Activated T-cell treated with anti-CD3 and anti-CD28 coated beads, Interleukin-2, amount 50 U/mL, for 72 hours (primary cell): ENCODE results near the gene MEIS2. TPM values are rescaled to one million over a fixed set of nuclear protein-coding genes. Genes with fewer than 3 reads are reported as not detected.

Source experiments
- ATAC-seq, 2 donors: fragments of 150-1000 bp; cut with Tn5 transposase; replicated peaks in 1 of 2; 2 replicates each; pipeline ENCODE4 v1.10.0; 2021; ENCODE audit warnings: moderate library complexity in 2 of 2, mild to moderate bottlenecking in 1 of 2
- DNase-seq, 2 donors: peaks; one replicate each; pipeline ENCODE4 v3.0.0; 2021 to 2022; ENCODE audit warnings: mixed read lengths in 1 of 2
- H3K27ac Mint-ChIP-seq: one replicate; pipeline ENCODE4 v1.8.0; 2022; ENCODE audit warnings: mild to moderate bottlenecking, moderate library complexity, mixed read lengths
- H3K27me3 Mint-ChIP-seq: one replicate; pipeline ENCODE4 v1.8.0; 2022; ENCODE audit warnings: low read depth, mixed read lengths
- H3K36me3 Mint-ChIP-seq, 2 donors: one replicate each; pipeline ENCODE4 v1.8.0; 2022; ENCODE audit warnings: mixed read lengths in 2 of 2, mild to moderate bottlenecking in 1 of 2; ENCODE audit not compliant: insufficient read depth in 2 of 2
- H3K4me1 Mint-ChIP-seq: one replicate; pipeline ENCODE4 v1.8.0; 2022; ENCODE audit warnings: low read depth, mixed read lengths
- H3K4me3 Mint-ChIP-seq, 2 donors: one replicate each; pipeline ENCODE4 v1.8.0; 2022; ENCODE audit warnings: mild to moderate bottlenecking in 2 of 2, mixed read lengths in 2 of 2, moderate library complexity in 2 of 2
- H3K9me3 Mint-ChIP-seq, 2 donors: one replicate each; pipeline ENCODE4 v1.8.0; 2022; ENCODE audit warnings: mixed read lengths in 2 of 2
- total RNA-seq, 2 donors: library from RNA; stranded (reverse); gene quantifications; one replicate each; pipeline ENCODE4 v1.2.3, GENCODE V29; 2022

MEIS2 gene
- total RNA-seq, 2 donors from 2014 or later, result 0.19 TPM; not detected in 1

DNA sequence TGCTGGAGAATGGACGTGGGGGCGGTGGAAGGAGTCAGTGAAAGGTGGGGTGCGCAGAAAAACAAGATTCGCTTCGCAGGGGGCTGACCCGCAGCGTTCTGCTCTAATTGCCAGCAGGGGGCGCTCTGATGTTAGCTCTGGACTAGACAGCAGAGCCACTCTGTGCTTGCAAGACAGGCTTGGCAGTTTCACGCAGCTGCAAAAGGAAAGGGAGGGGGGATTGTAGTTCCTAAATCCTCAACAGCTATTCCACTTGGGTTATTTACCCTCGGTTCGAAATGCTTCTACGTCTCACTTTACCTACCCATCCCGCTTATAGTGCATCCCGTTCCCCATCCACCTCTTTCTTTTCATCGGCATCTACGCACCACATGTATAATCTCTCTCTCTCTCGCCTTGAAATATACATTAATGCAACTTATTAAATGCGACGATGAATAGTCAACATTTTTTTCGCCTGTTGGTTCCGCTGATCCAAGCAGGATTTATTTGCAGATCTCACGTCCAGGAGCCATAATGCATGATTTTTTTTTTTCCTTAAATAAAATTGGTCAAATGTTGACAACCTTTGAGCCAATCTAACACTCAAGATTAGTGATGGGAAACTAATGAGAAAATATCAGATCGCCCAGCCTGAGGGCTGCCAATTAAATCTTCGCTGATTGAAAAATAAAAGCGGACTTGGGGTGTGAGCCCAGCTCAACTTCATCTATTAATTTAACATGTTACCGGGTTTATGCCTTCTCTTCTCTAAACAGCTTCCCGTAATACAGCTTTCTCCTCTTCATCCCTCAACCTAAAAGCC, 216.4 kb downstream of the MEIS2 start:
- peaks cover 99% of the 10 kb centered on the region for H3K27me3 Mint-ChIP-seq
- H3K4me1 Mint-ChIP-seq, result peaks cover 24% of the 10 kb centered on the region
- peaks cover 2 to 9% of the 10 kb centered on the region in 2 donors for H3K36me3 Mint-ChIP-seq
- peak overlapping the region; percentile 54 for H3K27ac Mint-ChIP-seq
- peaks cover 0 to 3% of the 10 kb centered on the region in 2 donors for H3K9me3 Mint-ChIP-seq
- H3K4me3 Mint-ChIP-seq, result no peak overlapping the region
- DNase-seq (peak; percentile 79 to 84), ATAC-seq (peak; percentile 62 to 77)

DNA sequence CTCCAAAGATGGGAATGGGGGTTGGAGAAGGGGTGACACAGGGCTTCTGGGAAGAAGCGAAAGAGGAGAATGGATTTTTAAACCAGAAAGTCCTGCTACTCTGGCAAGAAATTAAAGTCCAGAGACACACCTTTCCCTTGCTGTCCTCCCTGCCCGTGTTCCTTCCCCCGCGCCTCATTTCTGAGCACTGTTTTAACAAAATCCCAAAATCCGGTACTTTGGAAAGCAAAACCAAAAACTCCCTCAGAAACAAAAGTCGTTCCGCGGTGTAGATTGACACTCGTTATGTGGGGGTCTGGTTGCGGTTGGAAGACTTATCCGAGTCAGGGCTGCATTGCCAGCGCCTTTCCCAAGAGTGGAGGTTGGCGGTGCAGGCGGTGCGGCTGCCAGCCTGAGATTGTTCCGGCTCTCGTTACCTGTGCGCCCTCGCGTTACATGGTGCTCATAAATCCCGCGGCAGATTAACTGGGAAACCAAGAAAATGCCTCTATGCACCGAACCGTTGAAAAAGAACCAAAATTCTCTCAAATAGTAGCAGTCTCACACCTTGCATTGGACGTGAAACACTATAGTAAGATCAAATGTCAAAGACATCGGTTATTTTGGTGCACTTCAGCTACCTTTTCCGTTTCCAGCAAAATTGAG, 217.7 kb downstream of the MEIS2 start:
- DNase-seq (no peak), ATAC-seq (no peak)
- no peak overlapping the region for H3K4me3 Mint-ChIP-seq
- H3K27me3 Mint-ChIP-seq, result peaks cover 99% of the 10 kb centered on the region
- H3K36me3 Mint-ChIP-seq, result peaks cover 2 to 10% of the 10 kb centered on the region in 2 donors
- no peak overlapping the region for H3K27ac Mint-ChIP-seq
- peaks cover 0 to 3% of the 10 kb centered on the region in 2 donors for H3K9me3 Mint-ChIP-seq
- peaks cover 30% of the 10 kb centered on the region for H3K4me1 Mint-ChIP-seq

DNA sequence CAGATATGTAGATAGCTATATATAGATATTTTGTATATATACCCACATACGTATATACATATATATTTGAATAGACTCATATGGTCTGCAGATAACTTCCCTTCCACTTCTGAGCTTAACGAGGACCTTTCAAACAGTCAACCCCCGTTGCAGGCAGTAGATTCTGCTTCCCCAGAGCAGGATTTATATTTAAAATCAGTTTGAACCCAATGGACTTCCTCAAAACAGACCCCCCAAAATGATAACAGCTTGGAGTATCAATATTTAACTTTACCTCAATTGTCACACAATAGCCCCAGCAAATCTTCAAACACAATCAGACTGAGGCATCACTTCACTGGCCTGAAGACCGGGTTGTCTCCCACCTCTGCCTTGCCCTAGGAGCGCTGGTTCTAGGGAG, 218.3 kb downstream of the MEIS2 start:
- DNase-seq (no peak), ATAC-seq (no peak)
- H3K4me3 Mint-ChIP-seq, result no peak overlapping the region
- H3K36me3 Mint-ChIP-seq, result peaks cover under 1 to 10% of the 10 kb centered on the region in 2 donors
- peaks cover 0 to 3% of the 10 kb centered on the region in 2 donors for H3K9me3 Mint-ChIP-seq
- no peak overlapping the region for H3K27ac Mint-ChIP-seq
- peaks cover 99% of the 10 kb centered on the region for H3K27me3 Mint-ChIP-seq
- peaks cover 32% of the 10 kb centered on the region for H3K4me1 Mint-ChIP-seq

DNA sequence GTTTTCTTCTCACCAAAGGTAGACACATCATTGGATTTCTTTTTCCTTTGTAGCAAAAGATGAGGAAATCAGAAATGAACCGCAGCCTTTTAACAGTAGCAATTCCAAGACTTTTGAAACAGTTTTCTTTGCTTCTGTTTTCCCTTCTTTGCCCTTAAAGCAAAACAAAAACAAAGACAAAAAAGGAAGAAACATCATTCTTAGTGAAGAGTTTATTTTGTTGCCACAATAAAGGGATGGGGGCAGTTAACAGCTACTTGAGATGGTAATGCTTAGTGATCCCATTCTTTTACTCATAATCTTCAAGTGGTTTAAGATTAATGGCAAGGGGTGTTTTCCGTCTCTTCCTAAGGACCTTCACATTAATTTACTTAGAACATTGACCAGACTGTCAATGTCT, 218.8 kb downstream of the MEIS2 start:
- peaks cover 96% of the 10 kb centered on the region for H3K27me3 Mint-ChIP-seq
- no peak for ATAC-seq
- no peak overlapping the region for H3K4me3 Mint-ChIP-seq
- H3K36me3 Mint-ChIP-seq, result peaks cover 0 to 10% of the 10 kb centered on the region in 2 donors
- H3K4me1 Mint-ChIP-seq, result peaks cover 32% of the 10 kb centered on the region
- no peak for DNase-seq
- H3K27ac Mint-ChIP-seq, result no peak overlapping the region
- peaks cover 0 to 3% of the 10 kb centered on the region in 2 donors for H3K9me3 Mint-ChIP-seq

DNA sequence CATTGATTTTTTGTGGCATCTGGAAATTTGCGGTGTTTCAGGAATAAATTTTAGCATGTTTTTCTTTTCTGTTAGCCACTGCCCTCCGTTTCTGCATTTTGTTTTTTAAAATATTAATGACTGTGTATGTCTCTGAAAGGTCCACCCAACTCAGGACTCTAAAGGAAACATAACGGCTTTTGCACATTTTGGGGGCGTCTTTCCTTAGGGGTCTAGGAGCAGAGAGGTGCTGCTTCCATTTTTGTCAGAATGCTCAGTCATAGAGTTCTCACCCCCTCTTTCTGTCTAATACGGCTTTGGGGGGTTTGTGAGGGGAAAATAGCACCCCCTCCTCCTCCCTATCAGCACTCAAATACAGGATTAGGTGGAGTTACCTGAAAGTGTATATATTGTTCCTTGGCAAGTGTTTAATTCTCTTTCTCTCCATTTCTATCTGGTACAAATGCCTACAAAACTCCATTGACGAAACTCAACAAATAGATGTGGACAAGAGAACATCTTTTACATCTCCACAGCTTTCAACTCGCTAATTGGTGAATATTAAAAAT, 219.4 kb downstream of the MEIS2 start:
- no peak for ATAC-seq
- H3K27me3 Mint-ChIP-seq, result peaks cover 94% of the 10 kb centered on the region

DNA sequence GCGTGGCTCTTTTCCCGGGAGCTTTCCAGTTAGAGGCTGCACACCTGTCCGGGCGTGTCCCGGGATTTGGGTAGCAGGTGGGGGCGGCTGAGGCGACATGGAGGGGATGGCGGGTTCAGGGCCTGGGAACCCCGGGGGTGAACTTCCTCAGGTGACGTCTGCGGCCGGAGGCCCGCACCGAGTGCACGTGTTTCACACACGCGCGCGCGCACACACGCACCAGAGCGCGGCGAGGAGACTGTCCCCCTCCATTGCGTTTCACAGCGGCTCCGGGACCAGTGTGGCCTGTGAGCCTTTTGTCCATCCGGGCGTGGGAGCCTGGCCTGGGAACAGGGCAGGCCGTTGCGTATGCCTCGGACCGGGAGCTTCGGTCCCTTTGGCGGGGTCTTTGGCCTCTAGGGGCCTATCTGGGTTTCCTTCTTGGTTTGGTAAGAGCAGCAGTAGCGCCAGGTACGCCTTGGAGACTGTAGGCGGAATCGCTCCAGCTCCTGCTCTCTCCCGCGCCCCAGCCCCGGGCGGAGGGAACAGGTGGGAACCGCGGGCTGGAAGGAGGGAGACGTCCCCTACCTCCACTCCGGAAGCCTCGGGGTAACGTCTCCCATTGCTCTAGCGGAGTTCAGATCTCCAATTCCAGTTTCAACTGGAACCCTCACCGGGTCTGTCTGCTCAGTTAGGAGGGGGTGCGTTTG, 220.0 kb downstream of the MEIS2 start:
- Mint-ChIP-seq H3K4me1 (peaks cover 32% of the 10 kb centered on the region), H3K27me3 (peaks cover 94% of the 10 kb centered on the region), H3K27ac (no peak overlapping the region), H3K4me3 (no peak overlapping the region), H3K9me3 (peaks cover 0 to 1% of the 10 kb centered on the region in 2 donors), H3K36me3 (peaks cover 0 to 8% of the 10 kb centered on the region in 2 donors)
- no peak for DNase-seq
- ATAC-seq, result no peak

More for the DNA sequence above, 219.4 kb downstream of the MEIS2 start:
- DNase-seq, result no peak
- H3K4me1 Mint-ChIP-seq, result peaks cover 32% of the 10 kb centered on the region
- peaks cover 0 to 9% of the 10 kb centered on the region in 2 donors for H3K36me3 Mint-ChIP-seq
- H3K4me3 Mint-ChIP-seq, result no peak overlapping the region
- H3K27ac Mint-ChIP-seq, result no peak overlapping the region
- peaks cover 0 to 3% of the 10 kb centered on the region in 2 donors for H3K9me3 Mint-ChIP-seq

DNA sequence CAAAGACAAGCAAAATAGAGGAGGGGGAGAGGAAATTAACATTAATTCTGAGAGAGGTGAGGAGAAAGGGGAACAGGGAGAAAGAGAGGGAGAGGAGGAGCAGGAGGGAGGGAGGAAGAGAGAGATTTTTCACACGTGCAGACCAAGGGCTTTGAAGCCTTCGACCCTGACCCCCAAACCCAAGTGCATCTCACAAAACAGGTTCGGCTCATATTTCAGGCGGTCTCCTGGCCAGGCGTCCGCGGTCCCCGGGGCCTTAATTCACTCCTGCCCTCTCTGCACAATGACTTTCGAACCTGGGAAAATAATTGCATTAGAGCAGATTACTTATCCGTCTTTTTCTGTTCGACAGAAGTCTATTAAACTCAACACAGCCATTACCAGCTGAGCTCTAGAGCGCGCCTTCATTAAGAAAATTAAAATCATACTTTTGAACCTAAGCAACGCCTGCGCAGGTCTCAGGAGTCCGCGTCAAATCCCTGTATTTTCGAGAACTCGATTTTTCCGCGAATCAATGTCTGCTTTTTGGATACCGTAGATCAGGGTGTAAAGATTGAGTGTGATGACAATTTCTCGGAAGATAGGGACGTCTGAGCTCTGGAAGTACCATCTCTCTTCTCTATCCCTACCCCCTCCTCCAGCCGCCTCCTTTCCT, 220.7 kb downstream of the MEIS2 start:
- no peak overlapping the region for H3K27ac Mint-ChIP-seq
- peaks cover 0 to 8% of the 10 kb centered on the region in 2 donors for H3K36me3 Mint-ChIP-seq
- H3K4me1 Mint-ChIP-seq, result peaks cover 32% of the 10 kb centered on the region
- peaks cover 94% of the 10 kb centered on the region for H3K27me3 Mint-ChIP-seq
- ATAC-seq, result no peak
- no peak for DNase-seq
- H3K4me3 Mint-ChIP-seq, result no peak overlapping the region
- peaks cover 0 to 1% of the 10 kb centered on the region in 2 donors for H3K9me3 Mint-ChIP-seq

DNA sequence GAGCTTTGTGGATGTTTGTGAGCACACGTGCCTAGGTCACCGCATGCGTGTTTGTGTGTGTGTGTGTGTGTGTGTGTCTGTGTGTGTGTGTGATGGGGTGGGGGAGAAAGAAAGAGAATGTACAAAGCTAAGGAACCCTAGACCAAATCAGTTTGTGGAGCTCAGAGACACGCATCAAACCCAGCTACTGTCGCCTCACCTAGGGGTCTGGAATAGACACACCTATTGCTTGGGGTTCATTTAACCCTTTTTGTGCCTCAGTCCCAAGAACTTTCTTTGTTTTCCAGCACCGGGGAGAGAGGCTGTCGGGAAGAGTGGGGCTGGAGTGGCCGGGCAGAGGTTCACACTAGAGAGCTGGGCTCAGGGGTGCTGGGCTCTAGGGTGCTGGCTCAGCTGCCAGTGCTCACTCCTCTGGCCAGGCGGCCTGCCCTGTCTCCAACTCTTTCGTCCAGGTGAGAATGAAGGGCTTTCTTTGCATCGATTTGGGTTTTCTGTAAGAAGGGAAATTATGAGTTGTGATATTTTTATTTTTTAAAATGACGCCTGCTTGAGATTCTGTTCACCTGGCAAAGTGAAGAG, 221.6 kb downstream of the MEIS2 start:
- H3K27ac Mint-ChIP-seq, result no peak overlapping the region
- ATAC-seq (no peak), DNase-seq (no peak)
- peaks cover 27% of the 10 kb centered on the region for H3K4me1 Mint-ChIP-seq
- H3K4me3 Mint-ChIP-seq, result peak overlapping the region; percentile 58 to 60
- peaks cover 0 to 1% of the 10 kb centered on the region in 2 donors for H3K9me3 Mint-ChIP-seq
- H3K36me3 Mint-ChIP-seq, result peaks cover 0 to 8% of the 10 kb centered on the region in 2 donors
- peaks cover 88% of the 10 kb centered on the region for H3K27me3 Mint-ChIP-seq

DNA sequence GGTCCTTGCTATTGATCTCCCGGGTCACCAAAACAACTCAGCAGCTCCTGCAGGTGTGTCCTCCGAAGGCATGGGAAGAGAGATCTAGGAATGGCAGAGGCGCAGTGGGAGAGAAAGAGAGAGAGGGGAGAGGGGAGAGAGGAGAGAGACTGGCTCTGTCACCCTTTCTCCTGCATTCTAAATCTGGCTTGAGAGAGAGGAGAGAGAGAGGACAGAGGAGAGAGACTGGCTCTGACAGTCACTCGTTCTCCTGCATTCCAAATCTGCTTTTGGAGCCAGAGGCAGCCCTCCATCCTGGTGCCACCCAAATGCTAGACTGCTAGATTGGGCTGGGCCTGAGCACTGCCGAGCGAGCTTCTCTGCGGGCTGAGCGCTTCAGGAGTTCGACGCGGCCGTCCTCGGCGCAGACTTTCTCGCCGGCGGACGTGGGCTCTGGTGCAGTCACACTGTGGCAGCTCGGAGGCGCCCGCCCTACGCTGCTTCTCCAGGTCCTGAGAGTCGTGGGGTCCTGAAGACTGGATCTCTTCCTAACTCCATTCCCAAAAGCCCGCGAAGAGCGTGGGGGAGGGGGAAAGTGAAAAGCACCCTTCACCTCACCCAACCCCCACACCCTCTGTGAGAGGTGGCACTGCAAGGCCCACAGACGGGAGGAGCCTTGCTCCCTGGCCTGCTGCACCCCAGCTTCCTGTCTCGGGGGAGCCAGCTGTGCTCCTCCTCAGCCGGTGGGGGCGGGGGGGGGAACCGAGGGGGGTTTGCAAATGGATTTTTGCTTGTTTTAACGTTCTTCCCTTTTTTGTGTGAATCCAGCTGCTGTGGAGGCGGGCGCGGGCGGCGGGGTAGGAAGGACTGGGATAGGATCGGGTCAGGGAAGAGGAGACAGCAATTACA, 222.3 kb downstream of the MEIS2 start:
- H3K9me3 Mint-ChIP-seq, result peaks cover 0 to 1% of the 10 kb centered on the region in 2 donors
- H3K27ac Mint-ChIP-seq, result no peak overlapping the region
- H3K36me3 Mint-ChIP-seq, result peaks cover 0 to 8% of the 10 kb centered on the region in 2 donors
- peak in 1 of 2 donors; percentile 36 for ATAC-seq
- H3K27me3 Mint-ChIP-seq, result peaks cover 86% of the 10 kb centered on the region
- H3K4me1 Mint-ChIP-seq, result peaks cover 27% of the 10 kb centered on the region
- DNase-seq, result no peak
- H3K4me3 Mint-ChIP-seq, result peak overlapping the region; percentile 58 to 60

DNA sequence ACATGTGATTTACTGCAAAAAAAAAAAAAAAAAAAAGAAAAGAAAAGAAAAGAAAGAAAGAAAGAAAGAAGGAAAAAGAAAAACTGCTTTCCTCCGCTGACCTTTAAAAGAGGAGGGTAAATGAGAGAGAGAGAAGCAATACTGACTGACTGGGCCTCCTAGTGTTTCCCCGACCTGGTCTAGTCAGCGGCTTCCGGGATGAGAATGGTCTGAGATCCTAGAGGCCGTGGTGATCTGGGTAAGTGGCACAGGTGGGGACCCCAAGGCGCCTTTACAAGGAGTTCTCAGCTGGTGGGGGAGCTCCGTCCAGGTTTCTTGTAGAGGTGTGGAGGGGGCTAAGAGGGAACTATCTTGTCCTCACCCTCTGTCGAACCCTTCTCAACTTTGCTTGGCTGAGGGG, 223.1 kb downstream of the MEIS2 start:
- no peak for ATAC-seq
- peak overlapping the region in 1 of 2 donors; percentile 23 for H3K4me3 Mint-ChIP-seq
- peaks cover 0 to 8% of the 10 kb centered on the region in 2 donors for H3K36me3 Mint-ChIP-seq
- H3K9me3 Mint-ChIP-seq, result peaks cover 0 to 1% of the 10 kb centered on the region in 2 donors
- H3K27ac Mint-ChIP-seq, result no peak overlapping the region
- H3K27me3 Mint-ChIP-seq, result peaks cover 78% of the 10 kb centered on the region
- peaks cover 23% of the 10 kb centered on the region for H3K4me1 Mint-ChIP-seq
- no peak for DNase-seq

DNA sequence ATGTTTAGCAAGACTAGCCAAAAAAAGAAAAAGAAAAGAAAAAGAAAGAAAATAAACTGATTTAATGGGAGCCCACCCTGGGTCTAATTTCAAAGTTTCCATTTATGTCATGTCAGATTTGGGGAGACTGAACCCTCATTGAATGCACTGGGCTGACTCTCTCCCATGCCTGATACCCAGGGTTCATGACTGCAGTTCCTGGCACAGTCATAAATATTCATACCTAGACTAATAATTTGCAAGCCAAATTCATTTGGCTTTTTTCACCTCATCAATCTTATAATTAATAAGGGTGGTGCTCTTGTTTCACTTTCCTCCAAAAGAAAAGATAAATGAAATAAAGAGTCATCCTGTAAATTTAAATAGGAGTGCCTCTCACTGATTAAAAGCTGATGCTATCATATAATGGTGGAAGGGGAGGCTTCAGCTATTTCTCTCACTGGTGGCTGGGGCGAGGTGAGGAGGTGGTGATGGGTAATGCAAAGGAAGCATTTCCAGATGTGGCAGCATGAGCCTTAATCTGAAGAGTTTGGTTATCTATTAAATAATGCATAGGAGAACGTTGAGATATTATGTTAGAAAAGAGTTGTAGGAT, 224.5 kb downstream of the MEIS2 start:
- Mint-ChIP-seq H3K36me3 (peaks cover 0 to 6% of the 10 kb centered on the region in 2 donors), H3K4me3 (no peak overlapping the region), H3K27me3 (peaks cover 64% of the 10 kb centered on the region), H3K4me1 (peaks cover 23% of the 10 kb centered on the region), H3K9me3 (peaks cover 0 to 1% of the 10 kb centered on the region in 2 donors), H3K27ac (no peak overlapping the region)
- no peak for ATAC-seq
- no peak for DNase-seq
